GM21360 (cell line): ENCODE data around the gene ACAA1.
A peak's percentile ranks its signal among the peaks of the same experiment; 100 is the strongest.

Experiments used
- ATAC-seq: cut with Tn5 transposase; IDR thresholded peaks from one replicate; pipeline ENCODE4 v1.9.1; 2021; ENCODE audit warnings: mild to moderate bottlenecking, moderate library complexity; ENCODE audit not compliant: unreplicated experiment

The ACAA1 gene

GRCh38 chr3:38154625-38155255 lies 17.8 kb upstream of the ACAA1 start:
- ATAC-seq = no peak

- ATAC-seq = no peak
Measured at GRCh38 chr3:38154033-38154494, 17.1 kb upstream of the ACAA1 start.

- no peak for ATAC-seq
Measured at GRCh38 chr3:38153221-38153620, 16.3 kb upstream of the ACAA1 start.

- no peak for ATAC-seq
Measured at GRCh38 chr3:38152609-38153008, 15.7 kb upstream of the ACAA1 start.

- no peak for ATAC-seq
Measured at GRCh38 chr3:38151667-38152265, 14.8 kb upstream of the ACAA1 start.

GRCh38 chr3:38150780-38151528 lies 14.0 kb upstream of the ACAA1 start:
- ATAC-seq = no peak

- no peak for ATAC-seq
Measured at GRCh38 chr3:38149708-38150107, 12.8 kb upstream of the ACAA1 start.

- no peak for ATAC-seq
Measured at GRCh38 chr3:38148311-38148882, 11.5 kb upstream of the ACAA1 start.

GRCh38 chr3:38147421-38147820 lies 10.5 kb upstream of the ACAA1 start:
- no peak for ATAC-seq

GRCh38 chr3:38146504-38146903 lies 9.6 kb upstream of the ACAA1 start:
- ATAC-seq = no peak

- ATAC-seq = no peak
Measured at GRCh38 chr3:38143511-38143910, 6.6 kb upstream of the ACAA1 start.

GRCh38 chr3:38142959-38143358 lies 6.0 kb upstream of the ACAA1 start:
- no peak for ATAC-seq

GRCh38 chr3:38141952-38142273 lies 5.0 kb upstream of the ACAA1 start:
- ATAC-seq = no peak

- no peak for ATAC-seq
Measured at GRCh38 chr3:38141173-38141951, 4.4 kb upstream of the ACAA1 start.

GRCh38 chr3:38140326-38141172 lies 3.6 kb upstream of the ACAA1 start:
- no peak for ATAC-seq

- ATAC-seq = no peak
Measured at GRCh38 chr3:38139652-38140051, 2.7 kb upstream of the ACAA1 start.

- ATAC-seq = no peak
Measured at GRCh38 chr3:38139191-38139590, 2.3 kb upstream of the ACAA1 start.

GRCh38 chr3:38138349-38139190 lies 1.6 kb upstream of the ACAA1 start, which contains the start of gene MYD88:
TSS of gene MYD88 (plus strand) at chr3:38138661. CDS start at chr3:38138701, 40 bp downstream.
- peak; percentile 44 for ATAC-seq
